Thyroid gland (tissue), 4 donors: ENCODE results near the gene CENPI. TPM values are rescaled to one million over a fixed set of nuclear protein-coding genes. Genes with fewer than 3 reads are reported as not detected.
"Not testable (repeated sequence)": the region's sequence is repeated elsewhere in the genome, so short reads cannot be mapped to it uniquely, and the experiment has no call there.

Experiments used
- DNase-seq, 2 donors: peaks; one replicate each; pipeline ENCODE4 v3.0.0-alpha.2; 2019
- H3K27ac ChIP-seq, 3 donors: fragments of 200-600 bp; sonication (generic); 1 replicate in 2 of 3; 2 replicates in 1 of 3; pipeline ENCODE4 v1.5.1; 2016 to 2019; ENCODE audit warnings: mild to moderate bottlenecking in 1 of 3, moderate library complexity in 1 of 3
- H3K27me3 ChIP-seq: fragments of 200-600 bp; sonication (generic); one replicate; pipeline ENCODE4 v1.5.1; 2019
- H3K36me3 ChIP-seq, 2 donors: fragments of 200-600 bp; sonication (generic); one replicate each; pipeline ENCODE4 v1.5.1; 2016 to 2019
- H3K4me1 ChIP-seq, 2 donors: fragments of 200-600 bp; sonication (generic); one replicate each; pipeline ENCODE4 v1.5.1; 2017 to 2019
- H3K4me3 ChIP-seq, 3 donors: fragments of 200-600 bp; sonication (generic); replicated peaks in 1 of 3; 1 replicate in 2 of 3; 2 replicates in 1 of 3; pipeline ENCODE4 v1.5.1; 2016; ENCODE audit warnings: mild to moderate bottlenecking in 1 of 3
- H3K9me3 ChIP-seq: fragments of 200-600 bp; sonication (generic); one replicate; pipeline ENCODE4 v1.5.1; 2017
- POLR2A ChIP-seq, 2 donors: fragments of 450-650 bp; IDR thresholded peaks; one replicate each; pipeline ENCODE4 v1.6.1; 2017; ENCODE audit warnings: antibody characterized with exemption in 2 of 2, mild to moderate bottlenecking in 2 of 2, moderate library complexity in 1 of 2
- WGBS, 2 donors: methylation state at CpG; one replicate each; pipeline ENCODE4 v1.1.5; 2017; 5-methylcytosine and 5-hydroxymethylcytosine counted together
- intact Hi-C: fragments of 100-400 bp; cut with DNase I; formaldehyde crosslinking; loops from one replicate; pipeline ENCODE4 v1.15.1; 2023
- total RNA-seq, 4 donors: library from RNA; depleted of rRNA; stranded (reverse); fragments of >200 nt; gene quantifications; one replicate each; pipeline ENCODE4 v1.2.3, GENCODE V29; 2016
- TF ChIP-seq, protein P1 (sequence below), 6 experiments: fragments of 200-600 bp in 3 of 6; fragments of 450-650 bp in 3 of 6; sonication (generic) in 3 of 6; IDR thresholded peaks; one replicate each; pipeline ENCODE4 v1.5.1; 2016 to 2019; ENCODE audit warnings: antibody characterized with exemption in 6 of 6, mild to moderate bottlenecking in 2 of 6, inconsistent platforms in 1 of 6, moderate library complexity in 1 of 6

CENPI gene
- under 1 TPM in 2 of 4 donors, not detected in 2; 0.17 to 0.78 TPM for total RNA-seq

- Histone ChIP-seq H3K27ac (peak within 1 kb of the TSS; percentile 39 to 70 (median 39)), H3K4me1 (no peaks in the 10 kb centered on the region), H3K36me3 (no peaks in the 10 kb centered on the region), H3K9me3 (no peaks in the 10 kb centered on the region), H3K4me3 (peak within 1 kb of the TSS in 1 of 3 donors; percentile 13), H3K27me3 (no peaks in the 10 kb centered on the region)
- 0% methylated on average over 11 to 19 of the region's 48 CpGs for WGBS, 2 donors
- DNase-seq, result peak; percentile 89 to 92
- TF ChIP-seq POLR2A (IDR thresholded peaks at IDR 0.05), result peak in 1 of 2 donors; percentile 44
- TF ChIP-seq, protein P1, sequence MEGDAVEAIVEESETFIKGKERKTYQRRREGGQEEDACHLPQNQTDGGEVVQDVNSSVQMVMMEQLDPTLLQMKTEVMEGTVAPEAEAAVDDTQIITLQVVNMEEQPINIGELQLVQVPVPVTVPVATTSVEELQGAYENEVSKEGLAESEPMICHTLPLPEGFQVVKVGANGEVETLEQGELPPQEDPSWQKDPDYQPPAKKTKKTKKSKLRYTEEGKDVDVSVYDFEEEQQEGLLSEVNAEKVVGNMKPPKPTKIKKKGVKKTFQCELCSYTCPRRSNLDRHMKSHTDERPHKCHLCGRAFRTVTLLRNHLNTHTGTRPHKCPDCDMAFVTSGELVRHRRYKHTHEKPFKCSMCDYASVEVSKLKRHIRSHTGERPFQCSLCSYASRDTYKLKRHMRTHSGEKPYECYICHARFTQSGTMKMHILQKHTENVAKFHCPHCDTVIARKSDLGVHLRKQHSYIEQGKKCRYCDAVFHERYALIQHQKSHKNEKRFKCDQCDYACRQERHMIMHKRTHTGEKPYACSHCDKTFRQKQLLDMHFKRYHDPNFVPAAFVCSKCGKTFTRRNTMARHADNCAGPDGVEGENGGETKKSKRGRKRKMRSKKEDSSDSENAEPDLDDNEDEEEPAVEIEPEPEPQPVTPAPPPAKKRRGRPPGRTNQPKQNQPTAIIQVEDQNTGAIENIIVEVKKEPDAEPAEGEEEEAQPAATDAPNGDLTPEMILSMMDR (IDR thresholded peaks at IDR 0.05), result no peak
- intact Hi-C loops, result no loop called here
These were observed at the start of gene CENPI for GRCh38 chrX:101097546-101098453. Gene CENPI (plus strand): TSS chrX:101098204. CDS start chrX:101101071, 2,867 bp downstream.

- WGBS, 2 donors, result 3% methylated on average over 3 of the region's 5 CpGs; no CpG with 5 or more reads in 1 of the 2 donors
- DNase-seq, result no peak
- intact Hi-C loops, result no loop called here
These were observed 46.9 kb upstream of the CENPI start for GRCh38 chrX:101051153-101051548.

GRCh38 chrX:101051549-101052302, 46.3 kb upstream of the CENPI start, which contains the start of gene TRMT2B:
Gene TRMT2B (minus strand): TSS chrX:101052111. CDS start chrX:101042289, 9,822 bp downstream.
- peak within 1 kb of the TSS; percentile 39 to 66 (median 47) for H3K4me3 ChIP-seq
- DNase-seq, result peak; percentile 78
- peak in 1 of 2 donors; percentile 42 for TF ChIP-seq POLR2A (IDR thresholded peaks at IDR 0.05)
- TF ChIP-seq, protein P1 (IDR thresholded peaks at IDR 0.05), result no peak
- H3K27ac ChIP-seq, result peak within 1 kb of the TSS; percentile 44 to 80 (median 77)
- no peaks in the 10 kb centered on the region for H3K36me3 ChIP-seq
- H3K27me3 ChIP-seq, result no peaks in the 10 kb centered on the region
- H3K9me3 ChIP-seq, result no peaks in the 10 kb centered on the region
- WGBS, 2 donors, result 0 to 1% methylated on average over 12 to 31 of the region's 43 CpGs
- H3K4me1 ChIP-seq, result no peaks in the 10 kb centered on the region
- intact Hi-C loops, result no loop called here

More at GRCh38 chrX:101051153-101051548, 46.9 kb upstream of the CENPI start:
- Histone ChIP-seq H3K9me3 (no peaks in the 10 kb centered on the region), H3K27me3 (no peaks in the 10 kb centered on the region), H3K4me1 (no peaks in the 10 kb centered on the region), H3K27ac (peak overlapping the region; percentile 44 to 80 (median 77)), H3K4me3 (peak overlapping the region in 2 of 3 donors; percentile 47 to 66), H3K36me3 (no peaks in the 10 kb centered on the region)
- TF ChIP-seq POLR2A (IDR thresholded peaks at IDR 0.05), result no peak
- TF ChIP-seq, protein P1 (IDR thresholded peaks at IDR 0.05), result no peak

DNA sequence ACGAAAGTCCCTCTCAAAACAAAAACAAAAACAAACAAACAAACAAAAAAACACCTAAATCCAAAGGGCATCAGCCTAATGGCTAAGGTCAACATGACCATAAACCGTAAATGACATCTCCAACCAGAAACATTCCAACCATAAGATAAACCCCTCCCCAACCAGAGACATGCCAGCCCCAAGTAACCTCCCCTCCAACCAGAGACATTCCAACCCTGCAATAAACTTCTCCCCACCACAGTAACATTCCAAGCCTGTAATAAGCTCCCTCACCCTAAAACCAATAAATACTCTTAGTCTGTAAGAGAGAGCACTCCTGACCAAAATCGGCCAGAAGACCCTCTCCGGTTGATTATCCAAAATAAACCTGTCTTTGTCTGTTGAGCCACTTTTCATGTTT, 41.5 kb upstream of the CENPI start:
- H3K4me3 ChIP-seq, H3K36me3 ChIP-seq, DNase-seq, H3K27ac ChIP-seq, H3K4me1 ChIP-seq, H3K9me3 ChIP-seq, H3K27me3 ChIP-seq, intact Hi-C loops: not testable (repeated sequence)
- 69 to 96% methylated on average over 4 of the region's 4 CpGs for WGBS, 2 donors

- Histone ChIP-seq H3K4me3 (no peak overlapping the region), H3K9me3 (no peaks in the 10 kb centered on the region), H3K36me3 (no peaks in the 10 kb centered on the region), H3K27ac (no peak overlapping the region), H3K4me1 (no peaks in the 10 kb centered on the region), H3K27me3 (no peaks in the 10 kb centered on the region)
- WGBS, 2 donors, result 81 to 92% methylated on average over 3 of the region's 3 CpGs
- intact Hi-C loops, result no loop called here
- DNase-seq, result no peak
- TF ChIP-seq, protein P1 (IDR thresholded peaks at IDR 0.05), result no peak
- TF ChIP-seq POLR2A (IDR thresholded peaks at IDR 0.05), result no peak
These were observed 40.8 kb upstream of the CENPI start for GRCh38 chrX:101057093-101057714.
